Superior temporal gyrus (tissue), 1 donor: ENCODE measurements around the gene ABHD2.
"Not testable (repeated sequence)": the region's sequence is repeated elsewhere in the genome, so short reads cannot be mapped to it uniquely, and the experiment has no call there.

Source experiments
- DNase-seq: peaks from one replicate; pipeline ENCODE4 v3.0.0-alpha.2; 2016; ENCODE audit errors: extremely low spot score

Gene ABHD2

DNA sequence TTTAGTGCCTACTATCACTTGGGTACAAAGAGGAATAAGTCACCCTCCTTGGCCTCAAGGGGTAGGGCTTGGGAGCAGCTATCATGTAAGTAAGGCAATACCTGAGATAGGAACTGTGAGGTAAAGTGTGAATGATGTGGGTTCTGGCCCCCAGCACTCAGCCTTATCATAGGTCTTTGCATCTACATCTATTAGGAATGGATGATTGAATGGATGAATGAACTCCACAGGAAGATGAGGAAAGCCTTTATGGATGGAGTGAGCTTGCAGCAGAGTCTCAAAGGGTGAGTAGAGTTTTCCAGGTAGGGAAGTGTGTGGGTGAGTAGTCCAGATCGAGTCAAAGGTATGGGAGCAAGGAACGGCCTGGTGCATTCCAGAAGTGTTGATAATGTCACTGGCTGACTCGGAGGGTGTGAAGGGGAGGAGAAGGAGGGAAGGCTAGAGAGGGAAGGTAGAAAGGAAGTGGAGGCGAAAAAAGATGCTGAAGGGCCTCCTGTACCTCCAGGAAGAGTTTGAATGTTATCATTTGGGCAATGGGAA lies 13.1 kb upstream of the ABHD2 start:
- DNase-seq: no peak

DNA sequence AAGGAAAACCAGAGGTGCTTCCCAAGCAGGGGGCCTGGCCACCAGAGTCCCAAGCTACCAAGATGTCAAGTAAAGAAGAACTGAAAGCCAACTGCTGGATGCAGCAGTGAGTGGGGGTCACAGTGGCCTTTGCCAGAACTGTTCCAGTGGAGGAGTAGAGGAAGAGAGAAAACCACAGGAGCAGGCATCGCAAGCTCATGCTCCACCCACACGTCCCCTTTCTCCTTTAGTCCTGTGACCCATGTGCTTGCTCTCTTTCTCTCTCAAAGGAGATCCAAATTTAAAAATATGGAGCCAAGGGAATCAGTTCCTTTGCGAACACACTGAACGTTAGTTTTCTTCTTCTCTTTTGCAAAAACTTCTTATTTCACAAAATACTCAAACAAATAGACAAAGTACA lies 12.4 kb upstream of the ABHD2 start:
- DNase-seq: no peak

DNA sequence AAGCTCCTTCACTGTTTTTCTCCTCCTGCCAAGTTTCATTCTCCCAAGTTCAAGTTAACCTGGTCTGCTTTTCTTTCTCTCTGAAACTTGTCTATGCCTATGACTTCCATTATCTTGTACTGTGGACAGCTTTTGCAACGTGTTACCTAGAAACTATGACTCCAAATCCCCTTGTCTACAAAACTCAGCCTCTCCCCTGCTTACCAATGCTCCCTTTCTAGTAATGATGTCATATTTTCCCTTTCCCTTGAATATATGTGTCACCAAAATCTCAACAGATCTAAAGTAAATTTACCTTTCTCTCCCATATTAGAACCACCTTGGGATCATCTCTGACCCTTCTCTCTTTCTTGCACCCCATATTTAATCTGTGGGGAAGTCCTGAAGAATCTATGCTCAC lies 10.5 kb upstream of the ABHD2 start:
- no peak for DNase-seq

DNA sequence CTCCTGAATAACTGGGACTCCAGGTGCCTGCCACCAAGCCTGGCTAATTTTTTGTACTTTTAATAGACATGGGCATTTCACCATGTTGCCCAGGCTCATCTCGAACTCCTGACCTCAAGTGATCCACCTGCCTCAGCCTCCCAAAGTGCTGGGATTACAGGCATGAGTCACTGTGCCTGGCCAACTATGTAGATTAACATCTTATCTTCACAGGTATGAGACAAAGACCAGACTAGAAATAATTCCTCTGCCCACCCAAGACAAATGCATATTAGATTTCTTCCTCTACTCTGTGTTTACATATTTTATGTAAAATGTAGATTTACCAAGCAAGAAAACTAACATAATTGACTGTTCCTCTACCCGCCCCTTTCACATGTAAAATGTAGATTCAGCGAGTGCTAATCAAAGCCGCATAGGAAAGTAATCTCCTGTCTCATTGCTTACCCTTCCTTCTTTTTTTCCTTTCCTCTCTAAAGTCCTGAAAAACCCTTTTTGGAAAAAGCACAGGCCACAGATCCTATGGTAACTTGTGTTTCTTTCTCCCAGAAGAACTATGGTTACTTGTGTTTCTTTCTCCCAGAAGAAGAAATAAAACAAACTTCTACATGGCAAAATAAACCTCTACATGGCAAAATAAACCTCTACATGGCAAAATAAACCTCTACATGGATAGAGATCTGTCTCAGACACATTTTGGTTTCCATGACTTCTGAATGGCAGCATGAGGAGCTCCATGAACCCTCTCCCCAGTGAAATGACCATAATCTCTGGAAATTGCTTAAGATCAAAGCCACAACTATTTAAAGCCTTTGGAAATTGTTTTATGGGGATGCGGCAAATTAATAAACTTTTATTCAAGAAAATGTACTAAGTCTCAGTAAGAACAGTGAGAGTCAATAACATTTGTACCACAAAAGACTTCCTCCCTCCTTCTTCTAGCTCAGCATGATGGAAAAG lies 9.1 kb upstream of the ABHD2 start:
- DNase-seq: no peak

DNA sequence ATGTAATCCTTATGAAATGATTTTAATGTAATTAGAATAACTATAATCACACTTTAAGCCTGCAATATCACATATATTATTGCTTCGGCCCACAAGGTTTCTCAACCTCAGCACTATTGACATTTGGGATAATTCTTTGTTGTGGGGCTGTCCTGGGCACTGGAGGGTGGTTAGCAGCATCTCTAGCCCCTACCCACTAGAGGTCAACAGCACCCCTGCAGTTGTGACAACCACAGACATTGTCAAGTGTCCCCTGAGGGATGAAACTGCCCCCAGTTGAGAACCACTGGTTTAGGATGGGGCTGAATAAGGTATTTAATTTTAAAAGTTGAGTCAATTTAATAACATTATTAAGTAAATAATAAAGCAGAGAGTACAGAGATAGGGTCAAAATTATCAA lies 6.4 kb upstream of the ABHD2 start:
- DNase-seq: no peak

DNA sequence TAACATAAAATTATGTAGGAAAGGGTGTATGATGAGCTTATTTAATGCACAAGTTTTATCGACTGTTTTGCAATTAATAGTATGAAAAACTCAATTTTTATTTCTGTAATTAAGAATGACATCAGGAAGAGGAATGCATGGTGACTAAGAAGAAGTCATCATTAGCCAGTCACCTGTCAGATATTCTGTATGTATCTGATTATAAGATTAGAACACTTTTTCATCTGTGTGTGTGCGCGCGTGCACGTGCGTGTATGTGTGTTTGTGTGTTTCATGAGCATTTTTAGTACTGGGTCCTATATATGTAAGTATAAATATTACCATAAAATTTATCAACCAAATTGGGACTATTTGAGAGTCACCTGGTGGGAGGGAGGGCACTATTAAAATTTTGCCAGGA lies 5.0 kb upstream of the ABHD2 start:
- no peak for DNase-seq

DNA sequence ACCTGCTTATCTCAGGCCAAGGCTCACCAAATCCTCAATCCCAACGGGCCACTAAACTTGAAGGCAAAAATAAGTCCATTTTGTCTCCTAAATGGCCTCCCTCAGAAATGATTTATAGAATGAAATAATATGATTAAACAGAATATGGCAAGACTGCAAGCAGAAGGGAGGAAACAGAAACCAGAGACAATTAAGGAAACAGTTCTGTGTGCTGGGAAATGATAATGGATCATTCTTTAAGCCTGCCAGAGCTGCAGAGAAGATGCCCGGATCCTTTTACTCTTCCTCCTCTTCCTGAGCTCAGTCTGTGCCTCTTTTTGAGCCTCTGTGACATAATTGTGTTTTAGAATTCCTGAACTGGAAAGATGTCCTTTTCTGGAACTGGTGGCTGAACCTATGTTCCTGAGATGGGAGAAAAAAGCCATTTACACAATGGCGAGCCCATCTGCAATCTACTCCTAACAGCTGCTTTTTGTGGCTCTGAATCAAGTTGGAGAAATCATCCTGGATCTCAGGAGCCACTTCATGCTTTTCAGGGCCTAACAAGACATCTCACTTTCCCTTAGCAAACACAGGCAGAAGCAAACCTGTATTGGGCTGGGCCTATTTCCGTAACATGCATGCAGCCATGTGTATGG lies 2.8 kb upstream of the ABHD2 start:
- DNase-seq: peak; percentile 62

DNA sequence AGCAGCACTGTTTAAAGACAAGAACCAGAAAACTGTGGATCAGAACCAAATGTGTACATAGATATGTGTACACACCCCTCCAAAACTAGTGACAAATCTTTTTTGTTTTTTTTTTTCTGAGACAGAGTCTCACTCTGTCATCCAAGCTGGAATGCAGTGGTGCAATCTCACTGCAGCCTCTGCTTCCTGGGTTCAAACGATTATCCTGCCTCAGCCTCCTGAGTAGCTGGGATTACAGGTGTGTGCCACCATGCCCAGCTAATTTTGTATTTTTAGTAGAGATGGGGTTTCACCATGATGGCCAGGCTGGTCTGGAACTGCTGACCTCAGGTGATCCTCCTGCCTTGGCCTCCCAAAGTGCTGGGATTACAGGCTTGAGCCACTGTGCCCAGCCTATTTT lies 2.3 kb upstream of the ABHD2 start:
- DNase-seq: not testable (repeated sequence)

DNA sequence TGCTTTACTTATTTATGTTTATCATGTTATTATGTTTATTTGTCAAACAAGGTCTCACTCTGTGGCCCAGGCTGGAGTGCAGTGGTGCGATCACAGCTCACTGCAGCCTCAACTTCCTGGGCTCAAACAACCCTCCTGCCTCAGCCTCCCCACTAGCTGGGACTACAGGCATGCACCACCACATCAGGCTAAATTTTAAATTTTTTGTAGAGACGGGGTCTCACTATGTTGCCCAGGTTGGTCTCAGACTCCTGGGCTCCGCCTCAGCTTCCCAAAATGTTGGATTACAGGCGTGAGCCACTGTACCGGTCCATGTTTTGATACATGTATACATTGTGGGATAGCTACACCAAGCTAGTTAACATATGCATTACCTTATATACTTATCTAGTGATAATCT lies 1.9 kb upstream of the ABHD2 start:
- DNase-seq: not testable (repeated sequence)

DNA sequence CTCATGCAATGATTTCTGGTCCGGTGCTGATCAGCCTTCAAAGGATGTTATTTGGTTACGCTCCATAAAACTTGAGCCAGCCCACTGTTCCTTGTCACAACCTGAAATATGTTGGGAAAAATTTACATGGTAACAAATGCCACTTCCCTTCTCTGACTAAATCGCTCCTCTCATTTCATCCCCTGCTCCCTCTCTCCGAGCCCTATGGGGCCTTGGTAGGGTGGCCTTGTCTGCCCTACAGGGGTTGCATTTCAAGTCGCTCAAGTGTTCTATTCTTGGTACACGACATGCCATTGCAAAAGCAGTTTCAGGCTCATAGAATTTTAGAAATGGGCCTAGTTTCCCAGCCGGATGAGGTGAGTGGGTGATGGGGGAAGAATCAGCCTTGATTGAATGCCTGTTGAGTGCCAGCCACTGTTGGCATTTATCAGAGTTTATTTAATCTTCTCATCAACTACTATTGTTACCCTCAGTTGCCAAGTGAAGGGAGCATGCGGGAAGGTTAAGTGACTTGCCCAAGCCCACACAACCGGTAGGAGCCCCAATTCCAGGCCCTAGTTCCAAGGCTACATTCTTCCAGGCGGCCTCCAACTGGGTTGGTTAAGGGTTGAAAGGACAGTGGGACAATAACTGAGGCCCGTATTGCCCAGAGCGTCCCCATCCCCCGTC lies 961 bp upstream of the ABHD2 start:
- peak; percentile 17 for DNase-seq

DNA sequence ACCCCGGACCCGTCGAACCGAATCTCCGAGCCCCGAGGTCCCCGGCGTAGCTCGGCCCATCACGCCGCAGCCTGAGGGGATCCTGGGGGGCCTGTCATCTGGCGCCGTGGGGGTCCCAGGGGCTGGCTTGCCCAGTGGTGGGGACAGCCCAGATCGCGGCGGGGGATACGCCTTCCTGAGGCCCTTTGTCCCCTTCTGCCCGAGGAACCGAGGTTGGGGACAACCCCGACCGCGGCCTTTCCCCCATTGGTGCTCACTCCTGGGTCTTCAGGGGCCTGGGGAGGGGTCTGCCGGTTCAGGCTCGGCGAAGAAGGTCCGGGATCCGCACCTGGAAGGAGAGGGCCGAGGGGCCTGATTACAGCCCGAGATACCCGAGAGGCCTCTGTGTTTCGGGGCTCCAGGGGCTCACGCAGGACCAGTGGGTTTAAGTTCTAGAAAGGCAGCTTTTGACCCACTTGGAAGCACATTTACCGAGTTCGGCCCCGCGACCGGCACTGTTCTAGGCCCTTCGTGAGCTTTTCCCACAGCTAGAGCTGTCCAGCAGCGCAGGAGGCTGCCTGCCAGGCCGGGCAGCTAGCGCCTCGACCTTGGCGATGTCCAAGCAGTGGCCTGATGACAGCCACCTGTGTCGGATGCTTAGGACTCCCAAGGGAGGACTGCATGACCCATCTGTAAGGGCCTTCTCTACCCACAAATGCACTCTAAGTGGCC lies 504 bp downstream of the ABHD2 start:
- peak; percentile 40 for DNase-seq

DNA sequence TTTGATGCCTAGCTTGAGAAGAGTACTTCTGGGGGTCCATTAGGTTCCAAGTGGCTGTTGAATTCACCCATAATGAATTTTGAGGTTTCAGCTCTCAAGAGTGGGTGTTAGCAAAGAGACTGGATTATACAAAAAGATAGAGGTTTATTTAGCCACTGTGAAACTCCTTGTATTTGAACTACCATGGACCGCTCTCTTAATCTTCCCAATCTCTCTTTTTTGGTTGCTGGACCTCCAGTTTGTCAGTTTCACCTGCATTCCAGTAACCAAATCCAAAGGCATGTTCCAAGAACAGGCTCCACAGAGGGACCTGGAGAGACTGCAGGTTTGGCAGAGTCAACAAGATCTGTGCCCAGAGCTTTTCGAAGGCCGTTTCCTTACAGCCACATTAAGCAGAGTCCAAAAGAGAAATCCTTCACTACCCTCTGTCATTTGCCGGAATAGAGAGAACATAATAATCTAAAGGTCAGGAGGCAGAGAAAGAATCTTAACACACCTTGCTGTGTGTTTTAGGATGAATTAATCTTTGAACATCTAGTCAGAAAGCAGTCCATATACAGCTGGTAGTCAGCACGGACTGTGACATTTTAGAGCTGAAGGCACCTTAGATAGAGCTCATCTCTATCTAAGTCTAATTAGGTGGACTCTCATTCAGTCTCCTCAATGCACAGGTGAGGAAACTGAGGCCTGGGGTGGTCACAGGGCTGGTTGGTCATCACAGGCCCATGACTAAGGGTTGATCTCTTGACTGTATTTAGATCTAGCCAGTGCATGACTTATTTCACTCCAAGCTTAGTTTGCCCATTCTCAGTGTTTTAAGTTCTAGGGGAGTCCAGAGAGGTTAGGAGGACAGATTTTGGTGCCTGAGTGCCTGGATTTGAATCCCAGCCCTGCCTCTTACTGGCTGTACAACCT lies 1.3 kb downstream of the ABHD2 start:
- DNase-seq: peak; percentile 42

DNA sequence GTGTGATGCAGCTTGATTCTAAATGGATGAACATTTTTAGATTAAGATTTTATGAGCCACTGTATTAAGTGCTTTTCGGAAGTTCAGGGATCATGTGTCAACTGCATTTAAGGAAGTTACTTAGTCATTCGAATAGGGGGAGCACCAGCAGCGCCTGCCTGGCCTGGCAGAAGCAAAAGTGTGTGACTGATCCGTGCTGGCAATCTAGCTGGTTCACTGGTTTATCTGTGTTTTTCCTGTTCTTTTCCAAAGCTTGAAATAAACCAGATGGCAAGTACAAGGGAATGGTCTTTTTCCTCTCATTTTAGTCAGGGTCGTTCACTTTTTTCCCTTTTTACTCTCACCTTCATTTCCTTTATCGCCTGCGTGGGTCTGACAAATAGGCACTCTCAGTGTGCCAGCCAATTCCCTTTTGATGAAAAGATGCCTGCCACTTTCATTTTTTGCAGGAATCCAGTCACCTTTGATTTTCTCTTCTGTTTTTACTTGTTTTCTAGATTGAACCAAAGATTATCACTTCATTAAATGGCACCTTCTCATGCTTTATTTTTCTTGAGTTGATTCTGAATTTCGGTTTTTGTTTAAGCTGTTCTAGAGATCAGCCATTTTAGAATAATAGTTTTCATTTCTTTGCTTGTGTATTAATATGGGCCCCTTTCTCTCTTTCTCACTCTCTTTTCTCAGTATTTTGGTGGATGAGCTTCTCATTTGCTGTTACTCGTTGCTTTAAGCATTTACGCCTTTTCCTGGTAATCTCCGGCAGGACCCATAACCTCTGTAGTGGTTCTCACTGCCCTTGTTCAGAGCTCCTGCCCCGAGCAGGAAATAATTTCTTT lies 2.8 kb downstream of the ABHD2 start:
- DNase-seq: peak; percentile 79

DNA sequence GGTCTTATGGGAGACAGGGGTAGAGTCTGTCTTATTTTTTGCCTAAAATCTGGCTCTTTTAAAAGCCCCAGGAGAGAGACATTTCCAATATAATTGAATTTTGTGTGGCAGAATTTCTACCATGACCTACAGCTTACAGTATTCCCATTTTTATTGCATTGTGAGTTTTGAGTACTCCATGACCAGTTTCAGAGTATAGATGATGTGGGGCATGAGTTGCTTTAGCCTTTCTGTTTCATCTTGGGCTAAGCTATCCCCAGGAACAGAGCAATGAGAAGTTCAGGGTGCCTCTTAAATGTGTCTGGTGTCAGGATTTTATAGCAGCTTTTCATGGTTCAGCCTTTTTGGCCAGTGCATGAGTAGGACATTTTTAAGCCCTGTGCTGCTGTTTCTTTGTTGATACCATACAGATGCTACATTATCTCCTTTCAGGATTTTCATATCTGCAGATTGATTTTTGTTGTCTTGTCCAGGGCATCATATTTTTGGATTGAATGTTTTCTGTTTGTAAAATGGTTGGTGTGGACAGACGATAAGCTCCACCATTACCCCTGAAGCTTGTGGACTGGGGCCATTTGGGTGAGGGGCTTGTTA lies 3.5 kb downstream of the ABHD2 start:
- DNase-seq: peak; percentile 66

DNA sequence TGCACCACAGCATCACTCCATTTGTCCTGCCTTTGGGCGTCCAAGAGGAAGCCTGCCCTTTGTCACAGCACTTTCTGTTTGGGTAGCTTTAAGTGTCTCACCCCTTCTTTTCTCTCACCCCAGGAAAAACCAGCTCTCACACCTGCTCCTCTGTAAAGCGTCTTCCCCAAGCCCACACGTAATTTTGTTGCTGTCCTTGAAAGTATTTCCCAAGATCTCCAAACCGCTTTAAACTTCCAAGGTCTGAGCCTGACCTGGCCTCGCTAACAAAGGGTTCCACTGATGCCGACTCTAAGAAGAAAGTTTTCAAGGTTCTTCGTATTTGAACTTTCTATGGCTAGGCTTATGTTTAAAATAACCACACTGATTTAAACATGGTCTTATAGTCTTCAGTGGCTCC lies 5.3 kb downstream of the ABHD2 start:
- no peak for DNase-seq

DNA sequence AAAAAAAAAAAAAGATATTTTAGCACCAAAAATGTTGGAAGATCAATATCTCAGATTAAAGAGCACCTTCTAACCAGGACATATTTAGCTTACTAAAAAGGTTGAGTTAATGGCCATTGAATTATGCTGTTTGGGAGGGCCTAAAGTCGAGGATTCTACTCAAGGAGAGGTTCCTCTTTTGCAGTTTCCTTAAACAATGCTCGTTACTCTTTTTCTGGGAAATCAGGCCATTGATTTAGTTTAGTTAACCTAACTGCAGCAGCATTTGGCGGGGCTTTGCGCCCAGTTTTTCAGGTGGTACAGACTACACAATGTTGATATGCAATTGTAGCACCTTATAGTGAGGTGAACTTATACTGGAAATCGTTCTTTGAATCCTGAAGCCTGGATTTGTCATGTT lies 6.8 kb downstream of the ABHD2 start:
- DNase-seq: peak; percentile 16

DNA sequence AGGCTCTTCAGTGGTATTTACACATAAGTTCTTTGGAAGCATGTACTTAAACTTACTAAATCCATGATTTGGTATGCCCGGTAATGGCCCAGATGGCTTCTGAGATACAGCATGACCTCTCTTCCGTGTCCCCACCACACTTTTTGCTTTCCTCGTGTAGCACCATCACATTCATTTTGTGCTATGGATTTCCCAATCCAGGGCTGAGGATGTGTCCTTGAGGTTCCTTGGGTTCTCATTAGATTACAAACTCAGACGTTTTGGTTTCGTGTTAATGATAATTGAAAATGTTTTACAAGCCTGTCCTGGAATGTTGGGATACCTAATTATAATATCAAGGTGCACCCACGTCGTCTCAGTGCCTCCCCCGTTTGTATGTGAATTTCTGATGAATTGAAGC lies 7.3 kb downstream of the ABHD2 start:
- DNase-seq: no peak

DNA sequence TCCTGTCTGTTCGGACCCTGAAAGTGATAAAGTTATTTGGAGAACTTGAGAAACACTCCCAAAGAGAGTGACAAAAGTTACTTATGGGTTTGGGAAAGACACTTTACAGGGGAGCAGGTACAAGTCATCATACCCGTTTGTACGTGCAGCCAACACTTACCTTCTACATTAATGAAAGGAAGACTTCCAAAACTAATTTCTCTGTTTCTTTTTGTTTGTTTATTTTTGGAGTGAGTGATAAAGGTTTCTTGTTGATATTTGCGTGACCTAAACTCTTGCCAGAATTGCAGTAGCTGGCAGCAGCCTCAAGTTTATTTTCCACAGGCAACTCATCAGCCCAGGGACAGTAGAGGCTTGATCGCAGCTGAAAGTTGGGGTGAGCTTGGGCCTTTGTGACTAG lies 8.4 kb downstream of the ABHD2 start:
- DNase-seq: peak; percentile 43

DNA sequence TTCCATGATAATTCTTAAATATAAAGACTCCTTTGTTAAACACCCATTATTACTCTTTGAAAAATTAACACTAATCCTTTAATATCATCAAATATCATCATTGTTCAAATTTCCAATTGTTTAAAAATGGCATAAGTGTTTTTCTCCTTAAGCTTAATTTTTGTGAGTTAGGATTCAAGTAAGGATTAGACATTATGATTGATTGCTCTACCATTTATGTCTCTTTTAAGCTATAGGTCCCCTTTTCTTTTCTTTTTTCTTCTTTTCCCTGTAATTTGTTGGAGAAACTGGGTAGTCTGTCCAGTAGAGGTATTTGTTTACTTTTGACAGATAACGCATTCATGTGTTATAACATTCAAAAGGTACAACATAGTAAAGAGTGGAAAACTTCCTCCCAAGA lies 9.1 kb downstream of the ABHD2 start:
- peak; percentile 38 for DNase-seq
